ENCODE measurements around the gene DYNC1I2.

DNA sequence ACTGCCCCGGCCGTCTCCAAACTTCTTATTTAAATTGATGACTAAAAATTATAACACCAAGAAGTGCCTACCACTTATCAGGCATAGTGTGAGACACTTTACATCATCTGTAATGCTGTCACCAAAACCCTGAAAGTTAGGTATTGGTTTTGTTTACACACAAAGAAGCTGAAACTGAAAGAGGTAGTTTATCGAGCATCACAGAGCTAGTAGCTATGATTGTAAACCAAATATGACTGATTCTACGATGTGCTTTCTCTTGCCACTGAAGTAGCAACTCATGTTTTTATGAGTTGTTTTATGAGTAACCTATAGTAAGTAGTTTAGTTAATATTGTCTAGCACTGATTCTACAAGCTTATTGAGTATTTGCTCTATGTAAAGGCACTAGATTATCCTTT lies 31.5 kb downstream of the DYNC1I2 start:
- TF ChIP-seq, protein P1, sequence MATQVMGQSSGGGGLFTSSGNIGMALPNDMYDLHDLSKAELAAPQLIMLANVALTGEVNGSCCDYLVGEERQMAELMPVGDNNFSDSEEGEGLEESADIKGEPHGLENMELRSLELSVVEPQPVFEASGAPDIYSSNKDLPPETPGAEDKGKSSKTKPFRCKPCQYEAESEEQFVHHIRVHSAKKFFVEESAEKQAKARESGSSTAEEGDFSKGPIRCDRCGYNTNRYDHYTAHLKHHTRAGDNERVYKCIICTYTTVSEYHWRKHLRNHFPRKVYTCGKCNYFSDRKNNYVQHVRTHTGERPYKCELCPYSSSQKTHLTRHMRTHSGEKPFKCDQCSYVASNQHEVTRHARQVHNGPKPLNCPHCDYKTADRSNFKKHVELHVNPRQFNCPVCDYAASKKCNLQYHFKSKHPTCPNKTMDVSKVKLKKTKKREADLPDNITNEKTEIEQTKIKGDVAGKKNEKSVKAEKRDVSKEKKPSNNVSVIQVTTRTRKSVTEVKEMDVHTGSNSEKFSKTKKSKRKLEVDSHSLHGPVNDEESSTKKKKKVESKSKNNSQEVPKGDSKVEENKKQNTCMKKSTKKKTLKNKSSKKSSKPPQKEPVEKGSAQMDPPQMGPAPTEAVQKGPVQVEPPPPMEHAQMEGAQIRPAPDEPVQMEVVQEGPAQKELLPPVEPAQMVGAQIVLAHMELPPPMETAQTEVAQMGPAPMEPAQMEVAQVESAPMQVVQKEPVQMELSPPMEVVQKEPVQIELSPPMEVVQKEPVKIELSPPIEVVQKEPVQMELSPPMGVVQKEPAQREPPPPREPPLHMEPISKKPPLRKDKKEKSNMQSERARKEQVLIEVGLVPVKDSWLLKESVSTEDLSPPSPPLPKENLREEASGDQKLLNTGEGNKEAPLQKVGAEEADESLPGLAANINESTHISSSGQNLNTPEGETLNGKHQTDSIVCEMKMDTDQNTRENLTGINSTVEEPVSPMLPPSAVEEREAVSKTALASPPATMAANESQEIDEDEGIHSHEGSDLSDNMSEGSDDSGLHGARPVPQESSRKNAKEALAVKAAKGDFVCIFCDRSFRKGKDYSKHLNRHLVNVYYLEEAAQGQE (IDR thresholded peaks at IDR 0.05; ENCODE audit: low read depth, low read length) = no peak
- TF ChIP-seq, protein P2, sequence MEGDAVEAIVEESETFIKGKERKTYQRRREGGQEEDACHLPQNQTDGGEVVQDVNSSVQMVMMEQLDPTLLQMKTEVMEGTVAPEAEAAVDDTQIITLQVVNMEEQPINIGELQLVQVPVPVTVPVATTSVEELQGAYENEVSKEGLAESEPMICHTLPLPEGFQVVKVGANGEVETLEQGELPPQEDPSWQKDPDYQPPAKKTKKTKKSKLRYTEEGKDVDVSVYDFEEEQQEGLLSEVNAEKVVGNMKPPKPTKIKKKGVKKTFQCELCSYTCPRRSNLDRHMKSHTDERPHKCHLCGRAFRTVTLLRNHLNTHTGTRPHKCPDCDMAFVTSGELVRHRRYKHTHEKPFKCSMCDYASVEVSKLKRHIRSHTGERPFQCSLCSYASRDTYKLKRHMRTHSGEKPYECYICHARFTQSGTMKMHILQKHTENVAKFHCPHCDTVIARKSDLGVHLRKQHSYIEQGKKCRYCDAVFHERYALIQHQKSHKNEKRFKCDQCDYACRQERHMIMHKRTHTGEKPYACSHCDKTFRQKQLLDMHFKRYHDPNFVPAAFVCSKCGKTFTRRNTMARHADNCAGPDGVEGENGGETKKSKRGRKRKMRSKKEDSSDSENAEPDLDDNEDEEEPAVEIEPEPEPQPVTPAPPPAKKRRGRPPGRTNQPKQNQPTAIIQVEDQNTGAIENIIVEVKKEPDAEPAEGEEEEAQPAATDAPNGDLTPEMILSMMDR (IDR thresholded peaks at IDR 0.05) = no peak
- TF ChIP-seq ELF1 (IDR thresholded peaks at IDR 0.05) (no peak), SMC3 (IDR thresholded peaks at IDR 0.05; ENCODE audit: low read depth, low read length) (no peak), POLR2AphosphoS5 (IDR thresholded peaks at IDR 0.05; ENCODE audit: low read depth, low read length) (no peak)
- TF ChIP-seq, protein P3, sequence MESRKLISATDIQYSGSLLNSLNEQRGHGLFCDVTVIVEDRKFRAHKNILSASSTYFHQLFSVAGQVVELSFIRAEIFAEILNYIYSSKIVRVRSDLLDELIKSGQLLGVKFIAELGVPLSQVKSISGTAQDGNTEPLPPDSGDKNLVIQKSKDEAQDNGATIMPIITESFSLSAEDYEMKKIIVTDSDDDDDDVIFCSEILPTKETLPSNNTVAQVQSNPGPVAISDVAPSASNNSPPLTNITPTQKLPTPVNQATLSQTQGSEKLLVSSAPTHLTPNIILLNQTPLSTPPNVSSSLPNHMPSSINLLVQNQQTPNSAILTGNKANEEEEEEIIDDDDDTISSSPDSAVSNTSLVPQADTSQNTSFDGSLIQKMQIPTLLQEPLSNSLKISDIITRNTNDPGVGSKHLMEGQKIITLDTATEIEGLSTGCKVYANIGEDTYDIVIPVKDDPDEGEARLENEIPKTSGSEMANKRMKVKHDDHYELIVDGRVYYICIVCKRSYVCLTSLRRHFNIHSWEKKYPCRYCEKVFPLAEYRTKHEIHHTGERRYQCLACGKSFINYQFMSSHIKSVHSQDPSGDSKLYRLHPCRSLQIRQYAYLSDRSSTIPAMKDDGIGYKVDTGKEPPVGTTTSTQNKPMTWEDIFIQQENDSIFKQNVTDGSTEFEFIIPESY (IDR thresholded peaks at IDR 0.05; ENCODE audit: borderline replicate concordance, low read depth) = no peak

All from SK-N-SH (cell line).